Measurements from ENCODE around the gene USH2A.
"Not testable (repeated sequence)": the region's sequence is repeated elsewhere in the genome, so short reads cannot be mapped to it uniquely, and the experiment has no call there.

Gene USH2A

DNA sequence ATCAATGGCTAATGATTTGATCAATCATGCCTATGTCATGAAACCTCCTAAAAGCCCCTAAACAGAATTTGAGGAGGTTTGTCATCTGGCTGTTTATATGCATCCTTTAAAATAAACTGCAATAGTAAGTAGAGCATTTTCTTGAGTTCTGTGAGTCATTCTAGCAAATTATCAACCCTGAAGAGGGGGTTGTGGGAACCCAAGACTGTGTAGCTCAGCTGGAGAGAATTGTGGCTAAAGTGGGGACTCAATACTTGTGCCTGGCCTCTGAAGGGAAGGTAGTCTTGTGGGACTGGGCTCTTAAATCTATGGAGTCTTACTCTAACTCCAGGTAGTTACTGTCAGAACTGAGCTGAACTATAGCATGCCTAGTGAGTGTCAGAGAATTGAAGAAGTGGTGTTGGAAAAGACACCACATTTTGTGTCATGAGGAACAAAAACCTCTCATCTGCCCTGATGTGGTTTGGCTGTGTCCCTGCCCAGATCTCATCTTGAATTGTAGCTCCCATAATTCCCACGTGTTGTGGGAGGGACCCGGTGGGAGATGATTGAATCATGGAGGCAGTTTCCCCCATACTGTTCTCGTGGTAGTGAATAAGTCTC lies 402.4 kb downstream of the USH2A start:
- TF ChIP-seq, protein P1, sequence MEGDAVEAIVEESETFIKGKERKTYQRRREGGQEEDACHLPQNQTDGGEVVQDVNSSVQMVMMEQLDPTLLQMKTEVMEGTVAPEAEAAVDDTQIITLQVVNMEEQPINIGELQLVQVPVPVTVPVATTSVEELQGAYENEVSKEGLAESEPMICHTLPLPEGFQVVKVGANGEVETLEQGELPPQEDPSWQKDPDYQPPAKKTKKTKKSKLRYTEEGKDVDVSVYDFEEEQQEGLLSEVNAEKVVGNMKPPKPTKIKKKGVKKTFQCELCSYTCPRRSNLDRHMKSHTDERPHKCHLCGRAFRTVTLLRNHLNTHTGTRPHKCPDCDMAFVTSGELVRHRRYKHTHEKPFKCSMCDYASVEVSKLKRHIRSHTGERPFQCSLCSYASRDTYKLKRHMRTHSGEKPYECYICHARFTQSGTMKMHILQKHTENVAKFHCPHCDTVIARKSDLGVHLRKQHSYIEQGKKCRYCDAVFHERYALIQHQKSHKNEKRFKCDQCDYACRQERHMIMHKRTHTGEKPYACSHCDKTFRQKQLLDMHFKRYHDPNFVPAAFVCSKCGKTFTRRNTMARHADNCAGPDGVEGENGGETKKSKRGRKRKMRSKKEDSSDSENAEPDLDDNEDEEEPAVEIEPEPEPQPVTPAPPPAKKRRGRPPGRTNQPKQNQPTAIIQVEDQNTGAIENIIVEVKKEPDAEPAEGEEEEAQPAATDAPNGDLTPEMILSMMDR (IDR thresholded peaks at IDR 0.05; ENCODE audit: low read depth, low read length, missing control alignments): no peak
- DNase-seq (ENCODE audit: extremely low read depth, low read depth): no peak
- H3K4me3 ChIP-seq (replicated peaks; ENCODE audit: low read depth, low read length): no peak overlapping the region

DNA sequence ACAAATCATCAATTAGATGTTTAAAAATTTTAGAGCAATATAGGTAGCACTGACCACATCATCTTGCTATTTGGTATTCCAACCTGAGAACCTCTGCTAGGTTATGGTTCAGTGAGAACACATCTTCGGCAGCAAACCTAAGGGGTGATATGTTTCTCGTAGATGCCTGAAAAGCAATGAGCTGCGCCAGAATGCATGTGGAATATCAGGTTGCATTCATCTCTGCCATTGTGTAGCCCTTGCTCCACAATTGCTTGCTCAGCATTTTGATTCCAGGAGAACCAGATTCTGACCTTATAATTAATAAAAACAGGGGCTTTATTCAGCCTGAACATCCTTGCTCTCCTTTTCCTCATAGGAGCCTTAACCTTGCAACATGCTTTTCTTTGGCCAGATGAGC lies 408.1 kb downstream of the USH2A start:
- no peak for DNase-seq (ENCODE audit: extremely low read depth, low read depth)
- H3K4me3 ChIP-seq (replicated peaks; ENCODE audit: low read depth, low read length): no peak overlapping the region
- TF ChIP-seq, protein P1 (IDR thresholded peaks at IDR 0.05; ENCODE audit: low read depth, low read length, missing control alignments): no peak

DNA sequence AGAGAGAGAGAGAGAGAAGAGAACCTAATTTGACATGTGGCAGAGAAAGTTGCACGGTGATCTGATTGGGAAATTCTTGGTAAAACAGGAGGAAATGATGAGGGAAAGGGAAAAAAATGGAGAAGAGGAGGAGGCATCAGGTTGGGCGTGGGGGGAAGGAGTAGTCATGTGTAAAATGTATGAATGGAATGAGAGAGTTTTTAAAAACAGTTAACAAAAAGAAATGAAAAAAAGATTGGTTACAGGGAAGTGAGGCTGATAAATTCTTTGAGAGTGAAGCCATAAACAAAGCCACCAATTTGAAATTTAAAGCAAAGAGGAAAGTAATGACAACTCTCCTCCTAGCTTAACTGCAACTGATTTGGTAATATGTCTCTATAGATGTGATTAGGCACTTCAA lies 409.2 kb downstream of the USH2A start:
- TF ChIP-seq, protein P1 (IDR thresholded peaks at IDR 0.05; ENCODE audit: low read depth, low read length, missing control alignments): no peak
- no peak for DNase-seq (ENCODE audit: extremely low read depth, low read depth)
- H3K4me3 ChIP-seq (replicated peaks; ENCODE audit: low read depth, low read length): no peak overlapping the region

DNA sequence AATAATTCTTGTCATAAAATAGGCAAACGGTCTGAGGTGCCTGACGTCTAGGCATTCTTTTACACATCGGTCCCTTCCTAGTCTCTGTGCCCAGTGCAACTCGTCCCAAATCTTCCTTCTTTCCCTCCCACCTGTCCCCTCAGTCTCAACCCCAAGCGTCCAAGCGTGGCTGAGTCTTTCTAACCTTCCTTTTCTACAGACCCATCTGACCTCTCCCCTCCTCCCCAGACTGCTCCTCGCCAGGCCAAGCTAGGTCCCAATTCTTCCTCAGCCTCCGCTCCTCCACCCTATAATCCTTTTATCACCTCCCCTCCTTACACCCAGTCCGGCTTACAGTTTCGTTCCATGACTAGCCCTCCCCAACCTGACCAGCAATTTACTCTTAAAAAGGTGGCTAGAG lies 413.8 kb downstream of the USH2A start:
- not testable (repeated sequence) for DNase-seq (ENCODE audit: extremely low read depth, low read depth)

DNA sequence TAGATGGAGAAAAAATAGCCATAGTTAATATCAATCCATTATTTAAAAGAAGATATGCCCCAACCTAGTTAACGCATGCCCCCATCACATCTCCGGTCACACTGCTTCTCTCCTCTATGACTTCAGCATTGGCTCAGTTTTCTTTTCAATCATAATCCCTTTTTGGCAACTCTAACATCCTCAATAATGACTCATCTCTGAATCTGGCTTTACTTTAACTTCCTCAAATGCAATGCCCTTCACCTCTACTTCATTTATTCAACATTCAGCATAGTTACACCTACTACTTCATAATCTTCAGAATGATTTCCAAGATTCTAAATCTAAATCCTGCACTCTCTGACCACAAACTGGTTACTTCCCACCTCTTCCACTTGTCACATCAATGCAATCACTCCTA lies 417.3 kb downstream of the USH2A start:
- DNase-seq (ENCODE audit: extremely low read depth, low read depth): no peak
- H3K4me3 ChIP-seq (replicated peaks; ENCODE audit: low read depth, low read length): no peak overlapping the region
- TF ChIP-seq, protein P1 (IDR thresholded peaks at IDR 0.05; ENCODE audit: low read depth, low read length, missing control alignments): no peak

More for the DNA sequence above, 413.8 kb downstream of the USH2A start:
- H3K4me3 ChIP-seq (replicated peaks; ENCODE audit: low read depth, low read length): not testable (repeated sequence)

DNA sequence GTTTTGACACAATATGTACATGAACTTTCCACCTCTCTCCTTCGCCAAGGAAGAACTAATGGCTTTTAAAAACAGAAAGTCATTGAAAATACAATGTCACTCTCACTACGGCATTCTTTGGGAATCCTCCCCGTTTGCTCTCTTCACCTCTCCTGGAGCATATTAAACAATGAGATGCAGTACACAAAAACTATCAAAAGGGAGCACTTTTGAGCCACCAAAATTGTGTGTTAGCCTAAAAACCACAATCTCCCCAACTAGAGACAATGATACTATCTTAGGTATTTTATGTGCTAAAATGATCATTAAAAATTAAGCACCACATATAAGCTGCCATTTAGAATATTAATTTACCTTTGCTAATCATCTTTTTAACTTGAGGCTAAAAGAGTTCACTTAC lies 430.6 kb downstream of the USH2A start:
- DNase-seq (ENCODE audit: extremely low read depth, low read depth): peak; percentile 14
- H3K4me3 ChIP-seq (replicated peaks; ENCODE audit: low read depth, low read length): no peak overlapping the region
- TF ChIP-seq, protein P1 (IDR thresholded peaks at IDR 0.05; ENCODE audit: low read depth, low read length, missing control alignments): peak; percentile 29

DNA sequence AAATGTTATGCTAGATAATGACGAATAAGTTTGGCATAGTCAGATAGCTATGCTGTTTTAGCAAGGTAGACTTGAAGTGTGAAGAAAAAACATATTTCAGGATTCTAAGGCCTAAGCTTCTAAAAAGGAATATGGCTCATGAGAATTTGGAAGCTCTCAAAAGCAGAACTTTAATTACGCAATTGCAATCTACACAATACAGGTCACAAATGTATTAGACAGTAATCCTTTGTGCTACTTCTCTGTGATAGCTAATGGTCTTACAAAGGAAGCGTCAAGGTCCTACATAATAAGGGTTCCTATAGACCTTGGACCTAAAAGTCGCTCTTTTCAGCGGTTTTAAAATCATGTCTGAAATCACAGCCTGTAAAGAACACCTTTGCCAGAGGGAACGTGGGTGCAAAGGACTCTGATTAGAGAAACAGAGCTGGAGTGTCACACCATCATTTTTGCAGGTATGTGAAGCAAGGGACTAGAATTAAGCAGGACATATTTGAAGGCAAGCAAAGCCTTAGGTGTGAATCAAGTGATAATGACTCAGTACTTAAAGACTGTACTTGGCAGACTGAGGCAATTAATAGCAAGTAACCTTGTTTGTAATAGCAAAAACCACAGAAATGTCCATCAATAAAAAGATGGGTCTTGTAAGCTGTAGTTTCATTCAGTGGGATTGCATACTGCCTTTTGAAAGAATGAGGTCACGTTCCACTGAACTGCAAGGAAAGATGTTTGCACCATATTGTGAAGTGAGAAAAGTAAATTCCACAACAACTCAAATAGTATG lies 436.0 kb downstream of the USH2A start:
- no peak overlapping the region for H3K4me3 ChIP-seq (replicated peaks; ENCODE audit: low read depth, low read length)
- no peak for DNase-seq (ENCODE audit: extremely low read depth, low read depth)
- TF ChIP-seq, protein P1 (IDR thresholded peaks at IDR 0.05; ENCODE audit: low read depth, low read length, missing control alignments): no peak
